ENCODE data around the gene TMEM116.

DNA sequence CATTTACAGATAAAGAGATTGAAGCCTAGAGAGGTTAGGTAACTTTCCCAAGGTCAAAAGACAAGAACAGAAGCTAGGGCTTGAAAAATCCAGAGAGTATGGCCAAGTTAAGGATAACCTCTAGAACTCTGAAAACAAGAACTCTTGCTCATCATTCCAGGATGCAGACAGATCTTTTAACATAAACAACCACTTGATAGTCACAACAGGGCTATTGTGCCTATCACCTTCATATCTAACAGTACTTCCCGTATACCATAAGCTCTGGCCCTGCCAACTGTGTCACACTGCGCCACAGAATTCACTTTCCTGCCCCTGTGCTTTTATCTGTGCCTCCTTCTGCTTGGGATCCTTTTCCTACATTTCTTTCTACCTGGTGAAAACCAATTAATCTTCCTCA, 18.5 kb upstream of the TMEM116 start:
- TF ChIP-seq, protein P1, sequence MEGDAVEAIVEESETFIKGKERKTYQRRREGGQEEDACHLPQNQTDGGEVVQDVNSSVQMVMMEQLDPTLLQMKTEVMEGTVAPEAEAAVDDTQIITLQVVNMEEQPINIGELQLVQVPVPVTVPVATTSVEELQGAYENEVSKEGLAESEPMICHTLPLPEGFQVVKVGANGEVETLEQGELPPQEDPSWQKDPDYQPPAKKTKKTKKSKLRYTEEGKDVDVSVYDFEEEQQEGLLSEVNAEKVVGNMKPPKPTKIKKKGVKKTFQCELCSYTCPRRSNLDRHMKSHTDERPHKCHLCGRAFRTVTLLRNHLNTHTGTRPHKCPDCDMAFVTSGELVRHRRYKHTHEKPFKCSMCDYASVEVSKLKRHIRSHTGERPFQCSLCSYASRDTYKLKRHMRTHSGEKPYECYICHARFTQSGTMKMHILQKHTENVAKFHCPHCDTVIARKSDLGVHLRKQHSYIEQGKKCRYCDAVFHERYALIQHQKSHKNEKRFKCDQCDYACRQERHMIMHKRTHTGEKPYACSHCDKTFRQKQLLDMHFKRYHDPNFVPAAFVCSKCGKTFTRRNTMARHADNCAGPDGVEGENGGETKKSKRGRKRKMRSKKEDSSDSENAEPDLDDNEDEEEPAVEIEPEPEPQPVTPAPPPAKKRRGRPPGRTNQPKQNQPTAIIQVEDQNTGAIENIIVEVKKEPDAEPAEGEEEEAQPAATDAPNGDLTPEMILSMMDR (conservative IDR thresholded peaks at IDR 0.05; ENCODE audit: low read length) = no peak
- TF ChIP-seq EZH2phosphoT487 (IDR thresholded peaks at IDR 0.05; ENCODE audit: borderline replicate concordance) = no peak
